Stimulated activated CD4-positive, alpha-beta T cell treated with anti-CD3 and anti-CD28 coated beads, Interleukin-1b, Interleukin-23, amount 100 ng/mL, for 1 hour (primary cell): ENCODE measurements around the gene HOXB8.

Experiments used
- DNase-seq, 2 donors: peaks; one replicate each; pipeline ENCODE4 v3.0.0-alpha.2; 2020; ENCODE audit warnings: low read depth in 2 of 2

HOXB8 gene

GRCh38 chr17:48567646-48568354 is 47.3 kb downstream of the HOXB8 start:
- no peak for DNase-seq

- no peak for DNase-seq
These were observed 47.9 kb downstream of the HOXB8 start for GRCh38 chr17:48567209-48567608.

- no peak for DNase-seq
These were observed 48.4 kb downstream of the HOXB8 start for GRCh38 chr17:48566717-48567116.

GRCh38 chr17:48565925-48566710 is 49.0 kb downstream of the HOXB8 start:
- DNase-seq = no peak

- no peak for DNase-seq
These were observed 50.0 kb downstream of the HOXB8 start for GRCh38 chr17:48565022-48565554.

- DNase-seq = no peak
These were observed 50.7 kb downstream of the HOXB8 start for GRCh38 chr17:48564188-48565021.

- no peak for DNase-seq
These were observed 51.3 kb downstream of the HOXB8 start for GRCh38 chr17:48563867-48564187.

GRCh38 chr17:48563385-48563838 is 51.7 kb downstream of the HOXB8 start:
- DNase-seq = no peak

- no peak for DNase-seq
These were observed 52.2 kb downstream of the HOXB8 start for GRCh38 chr17:48562934-48563333.
